WERI-Rb-1 (cell line): ENCODE results near the gene CASP9.
"Not testable (repeated sequence)": the region's sequence is repeated elsewhere in the genome, so short reads cannot be mapped to it uniquely, and the experiment has no call there.

Experiments
- DNase-seq: peaks from one replicate; pipeline ENCODE4 v3.0.0-alpha.2; 2020
- H3K27ac ChIP-seq: fragments of 250-450 bp; sonication (Bioruptor Pico); 2 replicates; pipeline ENCODE4 v1.5.1; 2020; ENCODE audit warnings: mild to moderate bottlenecking, moderate library complexity
- H3K27me3 ChIP-seq: fragments of 250-450 bp; sonication (Bioruptor Pico); 2 replicates; pipeline ENCODE4 v1.5.1; 2021; ENCODE audit warnings: mild to moderate bottlenecking, low read depth, moderate library complexity; ENCODE audit not compliant: insufficient read depth, severe bottlenecking
- H3K36me3 ChIP-seq: fragments of 250-450 bp; sonication (Bioruptor Pico); 2 replicates; pipeline ENCODE4 v1.5.1; 2020; ENCODE audit warnings: mild to moderate bottlenecking, moderate library complexity
- H3K4me3 ChIP-seq: 2 replicates; pipeline ENCODE4 v1.5.1; 2011; ENCODE audit warnings: low read depth, mild to moderate bottlenecking, control low read depth, low read length
- H3K9me3 ChIP-seq: fragments of 250-450 bp; sonication (Bioruptor Pico); 2 replicates; pipeline ENCODE4 v1.5.1; 2021; ENCODE audit warnings: mild to moderate bottlenecking, moderate library complexity; ENCODE audit not compliant: severe bottlenecking
- CTCF ChIP-seq: IDR thresholded peaks from 2 replicates; pipeline ENCODE4 v1.5.1; 2011; ENCODE audit warnings: low read depth, mild to moderate bottlenecking, control low read depth, inconsistent platforms, low read length

The CASP9 gene

GRCh38 chr1:15501208-15502032 lies 22.6 kb downstream of the CASP9 start:
- Histone ChIP-seq H3K9me3 (peaks cover 3% of the 10 kb centered on the region), H3K27ac (no peak overlapping the region), H3K4me3 (no peak overlapping the region), H3K36me3 (peaks cover 6% of the 10 kb centered on the region), H3K27me3 (no peaks in the 10 kb centered on the region)
- TF ChIP-seq CTCF: peak; percentile 82
- DNase-seq: peak; percentile 78

- H3K9me3 ChIP-seq: peaks cover 3% of the 10 kb centered on the region
- no peaks in the 10 kb centered on the region for H3K27me3 ChIP-seq
- H3K27ac ChIP-seq: no peak overlapping the region
- DNase-seq: no peak
- H3K36me3 ChIP-seq: peaks cover 6% of the 10 kb centered on the region
- TF ChIP-seq CTCF: no peak
- H3K4me3 ChIP-seq: no peak overlapping the region
These were observed 23.5 kb downstream of the CASP9 start for GRCh38 chr1:15500184-15501178.

GRCh38 chr1:15493869-15494390 lies 30.1 kb downstream of the CASP9 start:
- DNase-seq: no peak
- Histone ChIP-seq H3K27me3 (no peaks in the 10 kb centered on the region), H3K27ac (no peak overlapping the region), H3K9me3 (peaks cover 3% of the 10 kb centered on the region), H3K4me3 (no peak overlapping the region), H3K36me3 (peaks cover 8% of the 10 kb centered on the region)
- TF ChIP-seq CTCF: no peak

GRCh38 chr1:15492596-15492995 lies 31.4 kb downstream of the CASP9 start:
- TF ChIP-seq CTCF: no peak

GRCh38 chr1:15491010-15491409 lies 33.0 kb downstream of the CASP9 start:
- not testable (repeated sequence) for DNase-seq, H3K4me3 ChIP-seq, H3K36me3 ChIP-seq, H3K9me3 ChIP-seq, H3K27ac ChIP-seq, H3K27me3 ChIP-seq

More at GRCh38 chr1:15492596-15492995, 31.4 kb downstream of the CASP9 start:
- no peaks in the 10 kb centered on the region for H3K27me3 ChIP-seq
- peaks cover under 1% of the 10 kb centered on the region for H3K9me3 ChIP-seq
- no peak for DNase-seq
- no peak overlapping the region for H3K4me3 ChIP-seq
- peaks cover 8% of the 10 kb centered on the region for H3K36me3 ChIP-seq
- H3K27ac ChIP-seq: no peak overlapping the region
